Epithelial cell of proximal tubule (primary cell): ENCODE measurements around the gene PRKAG1. TPM values are rescaled to one million over a fixed set of nuclear protein-coding genes. Genes with fewer than 3 reads are reported as not detected.

Source experiments
- DNase-seq: peaks from one replicate; pipeline ENCODE4 v3.0.0-alpha.2; 2011; ENCODE audit warnings: low read depth
- H3K4me3 ChIP-seq: 2 replicates; pipeline ENCODE4 v1.5.1; 2011; ENCODE audit warnings: low read depth, mild to moderate bottlenecking, low read length
- total RNA-seq: library from RNA; depleted of rRNA; stranded (reverse); fragments of >200 nt; gene quantifications from 2 replicates; pipeline ENCODE4 v1.2.3, GENCODE V29; 2015
- TF ChIP-seq, protein P1 (sequence below): conservative IDR thresholded peaks from 2 replicates; pipeline ENCODE4 v1.5.1; 2012; ENCODE audit warnings: low read depth, mild to moderate bottlenecking, low read length

The PRKAG1 gene
- total RNA-seq, 1 donor from 2014 or later, result 50.7 TPM

DNA sequence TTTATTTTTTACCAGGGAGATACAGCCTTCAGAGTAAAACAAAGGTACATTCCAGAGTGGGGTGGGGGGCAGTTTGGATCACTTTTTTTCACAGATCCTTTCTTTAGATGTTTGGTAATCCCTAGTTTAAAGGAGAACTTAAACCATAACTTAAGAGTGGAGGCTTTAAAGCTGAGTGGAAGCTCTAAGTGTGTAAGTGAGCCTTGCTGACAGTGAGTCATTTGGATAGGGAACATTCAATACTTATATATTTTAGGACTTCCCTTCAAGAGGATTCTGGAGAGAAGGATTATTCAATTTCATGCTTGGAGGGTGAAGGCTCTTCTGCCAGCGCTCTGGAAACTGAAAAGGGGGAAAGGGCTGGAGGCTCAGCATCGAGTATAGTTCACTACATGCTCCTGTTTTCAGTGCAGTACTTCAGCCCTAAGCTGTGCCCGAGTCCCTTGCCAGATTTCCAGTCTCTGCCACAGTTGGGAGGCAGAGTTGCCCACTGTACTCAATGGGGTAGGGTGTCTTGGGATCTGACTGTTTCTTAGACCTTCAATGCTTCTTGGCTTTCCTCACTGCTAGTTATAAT lies 8.4 kb downstream of the PRKAG1 start:
- DNase-seq, result no peak
- TF ChIP-seq, protein P1, sequence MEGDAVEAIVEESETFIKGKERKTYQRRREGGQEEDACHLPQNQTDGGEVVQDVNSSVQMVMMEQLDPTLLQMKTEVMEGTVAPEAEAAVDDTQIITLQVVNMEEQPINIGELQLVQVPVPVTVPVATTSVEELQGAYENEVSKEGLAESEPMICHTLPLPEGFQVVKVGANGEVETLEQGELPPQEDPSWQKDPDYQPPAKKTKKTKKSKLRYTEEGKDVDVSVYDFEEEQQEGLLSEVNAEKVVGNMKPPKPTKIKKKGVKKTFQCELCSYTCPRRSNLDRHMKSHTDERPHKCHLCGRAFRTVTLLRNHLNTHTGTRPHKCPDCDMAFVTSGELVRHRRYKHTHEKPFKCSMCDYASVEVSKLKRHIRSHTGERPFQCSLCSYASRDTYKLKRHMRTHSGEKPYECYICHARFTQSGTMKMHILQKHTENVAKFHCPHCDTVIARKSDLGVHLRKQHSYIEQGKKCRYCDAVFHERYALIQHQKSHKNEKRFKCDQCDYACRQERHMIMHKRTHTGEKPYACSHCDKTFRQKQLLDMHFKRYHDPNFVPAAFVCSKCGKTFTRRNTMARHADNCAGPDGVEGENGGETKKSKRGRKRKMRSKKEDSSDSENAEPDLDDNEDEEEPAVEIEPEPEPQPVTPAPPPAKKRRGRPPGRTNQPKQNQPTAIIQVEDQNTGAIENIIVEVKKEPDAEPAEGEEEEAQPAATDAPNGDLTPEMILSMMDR, result no peak
- H3K4me3 ChIP-seq, result no peak overlapping the region

DNA sequence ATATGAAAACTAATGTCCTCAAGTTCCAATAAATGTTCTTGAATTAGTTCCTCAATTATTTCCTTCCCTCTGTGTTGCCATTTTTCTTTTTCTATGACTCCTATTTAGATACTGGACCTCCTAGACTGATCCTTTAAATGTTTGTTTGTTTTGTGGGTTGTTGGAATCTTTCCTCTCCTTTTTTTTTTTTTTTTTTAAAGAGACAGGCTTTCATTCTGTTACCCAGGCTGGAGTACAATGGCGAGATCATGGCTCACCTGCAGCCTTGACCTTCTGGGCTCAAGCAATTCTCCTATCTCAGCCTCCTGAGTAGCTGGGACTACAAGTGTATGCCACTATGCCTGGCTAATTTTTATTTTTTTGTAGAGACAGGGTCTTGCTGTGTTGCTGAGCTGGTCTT lies 9.6 kb downstream of the PRKAG1 start:
- no peak for DNase-seq
- TF ChIP-seq, protein P1, result no peak
- H3K4me3 ChIP-seq, result no peak overlapping the region

DNA sequence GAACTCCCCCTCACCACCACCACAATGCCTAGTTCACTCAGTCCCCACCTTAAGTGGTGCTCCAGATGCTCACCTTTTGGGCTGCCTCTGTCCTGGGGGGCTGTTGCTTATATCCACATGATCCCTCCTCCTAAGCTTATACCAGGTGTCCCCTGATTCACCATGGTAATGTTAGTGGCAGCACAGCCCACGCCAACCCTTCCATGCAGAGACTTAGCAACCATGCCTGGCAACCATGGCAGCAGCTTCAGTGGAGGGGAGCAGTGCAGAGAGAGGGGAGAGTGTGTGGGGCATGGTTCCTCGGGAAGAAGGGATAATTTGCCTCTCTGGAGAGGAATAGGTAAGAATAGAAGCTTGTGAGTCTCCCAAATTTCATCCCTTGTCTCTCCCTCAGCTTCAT lies 18.2 kb downstream of the PRKAG1 start:
- TF ChIP-seq, protein P1, result no peak
- DNase-seq, result no peak
- no peak overlapping the region for H3K4me3 ChIP-seq

DNA sequence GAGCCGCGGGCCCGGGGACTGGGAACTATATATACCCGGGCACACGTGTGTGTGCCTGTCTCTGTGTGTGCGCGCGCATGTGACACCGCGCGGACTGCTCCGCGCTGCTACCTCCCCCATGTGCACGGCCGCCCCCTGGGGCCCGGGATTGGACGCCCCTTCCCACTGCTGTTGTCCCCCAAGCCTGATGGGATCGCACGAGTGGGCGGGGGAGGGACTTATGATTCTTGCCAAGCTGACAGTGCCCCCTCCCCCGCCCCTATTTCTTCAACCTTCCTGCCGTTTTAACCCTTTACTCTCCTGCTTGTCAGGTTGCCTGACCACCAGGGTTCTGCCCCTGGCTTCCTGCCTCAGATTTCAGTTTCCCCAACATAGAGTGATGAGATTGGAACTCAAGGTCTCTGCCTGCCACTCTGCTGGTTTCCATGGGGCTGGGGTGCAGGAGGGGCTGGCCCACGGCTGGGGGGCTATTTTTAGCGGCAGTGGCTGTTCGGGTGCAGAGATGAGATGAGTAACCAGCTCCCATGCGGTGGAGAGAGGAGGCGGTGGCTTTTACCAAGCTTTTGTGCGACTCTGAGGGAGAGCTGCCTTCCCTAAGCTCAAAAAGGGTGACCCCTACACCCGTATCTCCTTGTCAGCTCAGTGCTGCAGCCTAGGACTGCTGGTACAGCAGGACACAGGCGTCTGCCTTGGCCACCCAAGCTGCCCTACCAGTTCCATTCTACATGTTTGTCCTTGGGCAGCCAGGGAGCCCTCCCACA lies 19.0 kb downstream of the PRKAG1 start, which contains the start of gene DDN:
Gene DDN (minus strand): TSS at position 5 of the 761 bp plus-strand sequence. CDS start 88 bp downstream, outside the sequence.
- TF ChIP-seq, protein P1, result no peak
- DNase-seq, result no peak
- H3K4me3 ChIP-seq, result peak within 1 kb of the TSS; percentile 37

DNA sequence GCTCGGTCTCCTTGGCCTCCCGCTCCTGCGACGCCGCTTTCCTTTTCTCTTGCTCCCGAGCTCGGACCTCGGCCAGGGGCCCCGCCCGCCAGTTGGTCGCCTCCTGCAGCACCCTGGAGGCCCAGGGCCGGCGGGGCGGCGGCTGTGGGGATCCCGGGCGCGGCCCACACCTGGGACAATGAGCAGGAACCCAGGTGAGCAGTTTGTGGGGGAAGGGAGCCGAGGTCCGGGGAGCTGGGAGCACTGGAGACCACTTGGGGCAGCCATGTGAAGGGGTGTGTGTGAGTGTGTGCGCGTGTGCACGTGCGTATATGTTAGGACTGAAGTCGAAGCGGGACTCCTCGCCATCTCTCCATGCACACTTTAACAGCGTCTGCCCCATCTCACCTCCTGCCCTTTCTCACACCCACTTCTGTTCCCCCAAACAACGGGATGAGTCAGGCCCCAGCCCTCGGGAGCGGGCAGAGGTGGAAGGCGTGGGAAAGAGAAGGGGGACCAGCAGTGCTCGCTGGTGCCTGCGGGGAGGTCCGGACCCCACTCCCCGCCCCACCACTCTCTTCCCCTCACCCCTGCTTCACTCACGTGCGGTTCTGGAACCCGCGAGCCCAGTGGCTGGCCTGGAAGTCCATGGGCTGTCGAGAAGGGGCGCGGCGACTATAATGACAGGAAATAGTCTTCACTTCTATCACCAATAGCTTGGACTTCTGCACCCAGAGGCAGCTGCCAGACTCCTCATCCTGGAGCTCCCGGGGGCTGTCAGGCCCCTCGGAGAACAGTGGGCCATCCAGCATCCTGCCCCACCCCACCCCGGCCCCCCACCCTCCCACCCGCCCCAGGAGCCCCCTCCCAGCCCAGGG lies 19.9 kb downstream of the PRKAG1 start:
- no peak for DNase-seq
- TF ChIP-seq, protein P1, result no peak
- peak overlapping the region; percentile 37 for H3K4me3 ChIP-seq

DNA sequence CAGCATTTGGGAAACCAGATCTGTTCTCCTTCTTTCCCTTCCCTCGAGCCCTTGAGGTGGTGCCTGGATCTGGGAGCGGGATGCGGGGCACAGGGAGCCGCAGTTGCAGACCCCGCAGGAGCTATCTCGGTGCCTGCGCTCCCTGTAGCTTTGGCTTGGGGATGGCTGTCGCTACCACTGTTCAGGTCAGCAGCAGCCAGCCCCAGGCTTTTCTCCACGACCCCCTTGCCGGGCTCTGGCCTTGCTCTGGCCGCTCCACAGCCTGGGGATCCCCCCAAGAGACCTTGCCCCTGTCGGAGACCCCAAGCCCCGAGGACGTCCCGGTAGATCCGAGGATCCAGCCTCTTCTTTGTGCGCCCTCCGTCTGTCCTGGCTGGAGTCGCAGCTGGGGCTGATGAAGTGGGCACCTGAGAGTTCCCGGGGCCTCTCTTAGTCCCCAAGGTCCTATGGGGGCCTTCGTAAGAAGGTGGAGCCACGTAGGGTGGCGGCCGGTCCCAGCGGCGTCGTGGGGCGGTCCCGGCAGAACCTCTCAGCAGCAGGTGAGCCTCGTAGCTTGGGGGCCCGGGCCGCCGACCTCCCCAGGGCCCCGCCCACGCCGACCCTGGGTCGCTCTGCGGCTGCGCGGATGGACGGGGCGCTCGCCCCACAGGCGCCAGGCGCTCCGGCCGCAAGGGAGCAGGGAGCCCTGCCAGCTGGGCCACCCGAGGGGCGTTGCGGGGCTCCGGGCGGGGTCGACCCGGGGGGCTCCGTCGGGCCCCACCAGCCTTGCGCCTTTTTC lies 20.7 kb downstream of the PRKAG1 start:
- DNase-seq, result no peak
- TF ChIP-seq, protein P1, result no peak
- H3K4me3 ChIP-seq, result peak overlapping the region; percentile 37
